ENCODE results near the gene MMP25. TPM values are rescaled to one million over a fixed set of nuclear protein-coding genes. Genes with fewer than 3 reads are reported as not detected.

Gene MMP25
- total RNA-seq, 6 donors from 2014 or later, result 10.0 to 41.4 (median 20.5) TPM

DNA sequence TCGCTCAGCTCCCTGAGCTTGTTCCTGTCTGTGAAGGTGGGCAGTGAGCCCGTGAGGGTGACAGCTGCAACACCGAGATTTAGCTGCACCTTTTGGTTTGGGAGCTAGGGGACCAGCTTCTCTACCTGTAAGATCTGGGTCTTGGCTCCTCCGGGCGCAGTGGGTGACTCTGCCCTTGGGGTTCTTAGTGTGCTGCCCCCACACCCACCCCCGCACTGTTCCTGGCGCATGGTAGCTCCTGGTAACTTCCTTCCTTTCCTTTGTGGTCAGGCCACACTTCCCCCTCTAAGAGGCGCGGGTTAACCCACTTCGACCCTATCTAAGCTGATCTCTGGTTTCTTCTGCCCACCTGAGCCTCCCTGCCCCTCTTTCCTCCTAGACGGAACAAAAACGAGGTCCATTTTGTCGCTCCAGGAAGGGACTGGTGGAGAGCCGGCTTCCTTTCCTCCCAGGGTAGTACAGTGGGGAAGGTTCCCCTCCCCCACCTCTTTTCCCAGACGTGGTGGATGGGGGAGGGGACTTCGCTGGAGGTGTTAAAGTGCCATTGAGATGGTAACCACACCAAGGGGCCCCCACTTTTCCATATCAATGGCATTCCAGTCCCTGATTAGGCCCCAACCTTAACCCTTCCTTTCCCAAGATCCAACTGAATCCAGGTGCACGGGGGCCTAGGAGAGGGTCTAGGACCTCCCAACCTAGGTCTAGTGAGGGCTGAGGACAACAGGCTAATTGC, 38.2 kb upstream of the MMP25 start:
- WGBS, 2 donors, result 11 to 13% methylated on average over 16 to 17 of the region's 17 CpGs
- Histone ChIP-seq H3K4me1 (peaks cover 25 to 62% (median 38%) of the 10 kb centered on the region in 4 donors), H3K27ac (peak overlapping the region; percentile 36 to 78 (median 74)), H3K4me3 (peak overlapping the region in 1 of 4 donors; percentile 26), H3K36me3 (no peaks in the 10 kb centered on the region), H3K9me3 (no peaks in the 10 kb centered on the region), H3K27me3 (no peaks in the 10 kb centered on the region)
- TF ChIP-seq POLR2AphosphoS5 (IDR thresholded peaks at IDR 0.05), result peak in 1 of 2 donors; percentile 17
- TF ChIP-seq, protein P1, sequence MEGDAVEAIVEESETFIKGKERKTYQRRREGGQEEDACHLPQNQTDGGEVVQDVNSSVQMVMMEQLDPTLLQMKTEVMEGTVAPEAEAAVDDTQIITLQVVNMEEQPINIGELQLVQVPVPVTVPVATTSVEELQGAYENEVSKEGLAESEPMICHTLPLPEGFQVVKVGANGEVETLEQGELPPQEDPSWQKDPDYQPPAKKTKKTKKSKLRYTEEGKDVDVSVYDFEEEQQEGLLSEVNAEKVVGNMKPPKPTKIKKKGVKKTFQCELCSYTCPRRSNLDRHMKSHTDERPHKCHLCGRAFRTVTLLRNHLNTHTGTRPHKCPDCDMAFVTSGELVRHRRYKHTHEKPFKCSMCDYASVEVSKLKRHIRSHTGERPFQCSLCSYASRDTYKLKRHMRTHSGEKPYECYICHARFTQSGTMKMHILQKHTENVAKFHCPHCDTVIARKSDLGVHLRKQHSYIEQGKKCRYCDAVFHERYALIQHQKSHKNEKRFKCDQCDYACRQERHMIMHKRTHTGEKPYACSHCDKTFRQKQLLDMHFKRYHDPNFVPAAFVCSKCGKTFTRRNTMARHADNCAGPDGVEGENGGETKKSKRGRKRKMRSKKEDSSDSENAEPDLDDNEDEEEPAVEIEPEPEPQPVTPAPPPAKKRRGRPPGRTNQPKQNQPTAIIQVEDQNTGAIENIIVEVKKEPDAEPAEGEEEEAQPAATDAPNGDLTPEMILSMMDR (IDR thresholded peaks at IDR 0.05), result no peak
- DNase-seq, result peak in 1 of 2 donors; percentile 74
- no peak for ATAC-seq (ENCODE audit: low FRiP score in 2 of 2)

DNA sequence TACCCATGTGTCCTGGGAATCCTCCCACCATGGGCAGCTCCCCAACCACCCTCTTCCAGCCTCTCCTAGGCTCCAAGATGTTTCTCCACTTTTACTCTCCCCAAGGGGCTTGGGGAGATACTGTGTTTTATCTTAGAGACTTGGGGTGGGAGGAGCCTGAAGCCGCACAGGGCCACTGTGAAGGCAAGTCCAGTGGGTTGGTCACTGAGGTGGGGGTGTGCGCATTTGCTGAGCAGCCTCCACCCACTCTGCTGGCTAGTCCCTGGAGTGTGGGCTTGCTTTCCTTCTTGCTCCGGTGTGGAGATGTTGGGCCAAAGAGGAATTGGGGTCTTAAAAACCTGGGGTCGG, 37.7 kb upstream of the MMP25 start:
- Histone ChIP-seq H3K9me3 (no peaks in the 10 kb centered on the region), H3K36me3 (no peaks in the 10 kb centered on the region), H3K4me3 (no peak overlapping the region), H3K27ac (peak overlapping the region; percentile 58 to 78 (median 74)), H3K4me1 (peaks cover 22 to 58% (median 38%) of the 10 kb centered on the region in 4 donors), H3K27me3 (no peaks in the 10 kb centered on the region)
- 40 to 64% methylated on average over 1 to 4 of the region's 4 CpGs for WGBS, 2 donors
- ATAC-seq (ENCODE audit: low FRiP score in 2 of 2) (no peak), DNase-seq (no peak)
- TF ChIP-seq POLR2AphosphoS5 (IDR thresholded peaks at IDR 0.05) (no peak), EP300 (IDR thresholded peaks at IDR 0.05) (no peak), POLR2A (IDR thresholded peaks at IDR 0.05) (no peak)
- TF ChIP-seq, protein P1 (IDR thresholded peaks at IDR 0.05), result no peak

DNA sequence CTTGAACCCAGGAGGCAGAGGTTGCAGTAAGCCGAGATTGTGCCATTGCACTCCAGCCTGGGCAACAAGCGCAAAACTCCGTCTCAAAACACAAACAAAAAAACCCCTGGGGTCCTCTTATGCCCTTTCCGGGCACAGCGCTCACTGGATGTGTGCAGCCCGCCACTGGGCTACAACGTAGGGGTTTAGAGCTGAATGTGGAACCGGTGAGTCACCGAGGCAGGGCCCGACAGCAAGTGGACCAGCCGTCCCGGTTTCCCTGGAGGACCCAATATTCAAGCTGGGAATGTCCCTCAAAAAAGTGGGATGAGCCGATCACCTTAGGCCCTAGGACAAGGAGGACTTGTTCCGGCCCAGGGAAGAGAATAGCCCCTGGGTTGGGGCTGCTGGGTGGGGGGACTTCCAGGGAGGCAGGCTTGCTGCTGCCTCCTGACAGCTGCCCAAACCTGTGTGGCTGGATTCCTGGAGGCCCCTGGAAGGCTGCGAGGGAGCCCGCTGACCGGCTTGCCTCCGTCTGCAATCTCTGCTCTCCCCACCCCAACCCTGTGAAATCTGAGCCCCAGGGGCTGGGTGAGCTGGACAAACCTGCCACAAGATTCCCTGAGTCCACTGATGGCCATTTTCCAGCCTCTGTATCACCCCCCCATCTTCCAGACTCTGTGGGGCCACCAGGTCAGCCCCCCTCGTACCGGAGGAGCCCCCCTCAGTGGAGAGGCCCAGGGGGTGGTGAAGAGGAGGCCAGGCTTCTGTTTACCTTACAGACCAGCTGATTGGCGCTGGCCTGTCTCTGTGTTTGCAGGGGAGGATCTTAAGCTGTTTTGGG, 36.6 kb upstream of the MMP25 start:
- H3K27me3 ChIP-seq, result no peaks in the 10 kb centered on the region
- peaks cover 21 to 56% (median 37%) of the 10 kb centered on the region in 4 donors for H3K4me1 ChIP-seq
- 44 to 45% methylated on average over 10 to 21 of the region's 21 CpGs for WGBS, 2 donors
- H3K27ac ChIP-seq, result peak overlapping the region; percentile 58 to 78 (median 74)
- H3K4me3 ChIP-seq, result no peak overlapping the region
- no peaks in the 10 kb centered on the region for H3K9me3 ChIP-seq
- TF ChIP-seq POLR2AphosphoS5 (IDR thresholded peaks at IDR 0.05) (peak in 1 of 2 donors; percentile 32), EP300 (IDR thresholded peaks at IDR 0.05) (peak in 1 of 4 donors; percentile 40), POLR2A (IDR thresholded peaks at IDR 0.05) (peak in 2 of 4 donors; percentile 18 to 41)
- TF ChIP-seq, protein P1 (IDR thresholded peaks at IDR 0.05), result no peak
- no peaks in the 10 kb centered on the region for H3K36me3 ChIP-seq
- DNase-seq, result peak in 1 of 2 donors; percentile 90
- ATAC-seq (ENCODE audit: low FRiP score in 2 of 2), result peak in 1 of 2 donors; percentile 69

DNA sequence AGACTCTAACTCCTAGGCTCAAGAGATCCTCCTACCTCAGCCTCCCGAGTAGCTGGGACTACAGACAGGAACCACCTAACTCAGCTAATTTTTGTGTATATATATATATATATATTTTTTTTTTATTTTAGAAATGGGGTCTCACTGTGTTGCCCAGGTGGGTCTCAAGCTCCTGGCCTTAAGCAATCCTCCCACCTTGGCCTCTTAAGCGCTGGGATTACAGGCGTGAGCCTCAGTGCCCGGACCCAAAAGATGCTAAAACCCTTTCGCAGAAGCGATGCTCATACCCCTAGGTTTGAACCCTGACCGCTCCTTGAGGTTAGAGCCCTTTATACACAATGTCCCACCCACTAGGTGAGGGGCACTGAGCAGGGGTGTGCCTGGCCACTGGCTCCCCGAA, 35.9 kb upstream of the MMP25 start:
- Histone ChIP-seq H3K36me3 (no peaks in the 10 kb centered on the region), H3K9me3 (no peaks in the 10 kb centered on the region), H3K4me1 (peaks cover 16 to 52% (median 35%) of the 10 kb centered on the region in 4 donors), H3K4me3 (no peak overlapping the region), H3K27ac (peak overlapping the region in 3 of 4 donors; percentile 58 to 78 (median 76)), H3K27me3 (no peaks in the 10 kb centered on the region)
- WGBS, 2 donors, result 84 to 92% methylated on average over 7 to 8 of the region's 8 CpGs
- TF ChIP-seq, protein P1 (IDR thresholded peaks at IDR 0.05), result no peak
- TF ChIP-seq POLR2AphosphoS5 (IDR thresholded peaks at IDR 0.05), result no peak
- TF ChIP-seq EP300 (IDR thresholded peaks at IDR 0.05), result no peak
- TF ChIP-seq POLR2A (IDR thresholded peaks at IDR 0.05), result no peak
- no peak for ATAC-seq (ENCODE audit: low FRiP score in 2 of 2)
- DNase-seq, result no peak
